Natural killer cell (primary cell): ENCODE measurements around the gene POT1. TPM values are rescaled to one million over a fixed set of nuclear protein-coding genes. Genes with fewer than 3 reads are reported as not detected.

Experiments used
- ATAC-seq, 3 donors: fragments of 150-1000 bp in 2 of 3; fragments of 200-7000 bp in 1 of 3; cut with Tn5 transposase; 1 replicate in 1 of 3; 2 replicates in 2 of 3; pipeline ENCODE4 v1.10.0; 2021; ENCODE audit warnings: mild to moderate bottlenecking in 2 of 3, moderate library complexity in 2 of 3
- DNase-seq, 2 donors: peaks; one replicate each; pipeline versions ENCODE4 v3.0.0 to v3.0.0-alpha.2; 2013 to 2021; ENCODE audit warnings: mixed read lengths in 1 of 2
- H3K27ac ChIP-seq: one replicate; pipeline ENCODE4 v1.5.1; 2013; ENCODE audit warnings: mild to moderate bottlenecking, low read length
- H3K27me3 ChIP-seq: one replicate; pipeline ENCODE4 v1.6.1; 2013; ENCODE audit warnings: low read length; ENCODE audit not compliant: control insufficient read depth, insufficient read depth
- H3K36me3 ChIP-seq: one replicate; pipeline ENCODE4 v1.6.1; 2013; ENCODE audit warnings: low read length; ENCODE audit not compliant: control insufficient read depth, insufficient read depth
- H3K4me1 ChIP-seq: one replicate; pipeline ENCODE4 v1.6.1; 2013; ENCODE audit warnings: low read length; ENCODE audit not compliant: control insufficient read depth, insufficient read depth
- H3K4me3 ChIP-seq: one replicate; pipeline ENCODE4 v1.5.1; 2013; ENCODE audit warnings: low read length
- H3K9me3 ChIP-seq: one replicate; pipeline ENCODE4 v1.6.1; 2013; ENCODE audit warnings: low read length; ENCODE audit not compliant: control insufficient read depth, insufficient read depth
- H3K27ac Mint-ChIP-seq, 2 donors: one replicate each; pipeline ENCODE4 v1.8.0; 2022; ENCODE audit warnings: mild to moderate bottlenecking in 2 of 2, mixed read lengths in 2 of 2, moderate library complexity in 1 of 2
- H3K27me3 Mint-ChIP-seq, 2 donors: one replicate each; pipeline ENCODE4 v1.8.0; 2022; ENCODE audit warnings: low read depth in 2 of 2, mixed read lengths in 2 of 2
- H3K36me3 Mint-ChIP-seq: one replicate; pipeline ENCODE4 v1.8.0; 2022; ENCODE audit warnings: mixed read lengths
- H3K4me1 Mint-ChIP-seq, 2 donors: one replicate each; pipeline ENCODE4 v1.8.0; 2022; ENCODE audit warnings: mixed read lengths in 2 of 2
- H3K4me3 Mint-ChIP-seq: one replicate; pipeline ENCODE4 v1.8.0; 2022; ENCODE audit warnings: mild to moderate bottlenecking, moderate library complexity, mixed read lengths
- H3K9me3 Mint-ChIP-seq, 2 donors: one replicate each; pipeline ENCODE4 v1.8.0; 2022; ENCODE audit warnings: mixed read lengths in 2 of 2
- CTCF ChIP-seq: fragments of 200-600 bp; IDR thresholded peaks from one replicate; pipeline ENCODE4 v1.8.0; 2022; ENCODE audit warnings: antibody characterized with exemption
- WGBS: methylation state at CpG from one replicate; pipeline ENCODE4 v1.1.7; 2013; ENCODE audit warnings: missing lambda C conversion rate; ENCODE audit not compliant: insufficient coverage; 5-methylcytosine and 5-hydroxymethylcytosine counted together
- intact Hi-C: fragments of 100-400 bp; cut with micrococcal nuclease; formaldehyde crosslinking; loops from one replicate; pipeline ENCODE4 v1.14.2; 2022
- total RNA-seq, 4 donors: library from RNA; stranded (reverse); fragments of 120-200 nt in 1 of 4; gene quantifications; one replicate each; pipeline versions ENCODE4 v1.2.3 to v1.2.4, GENCODE V29; 2013 to 2022

Gene POT1
- total RNA-seq, 3 donors from 2014 or later (not counting 1 experiment from before 2014, with no cell fraction given), result 19.7 to 22.0 (median 20.8) TPM

DNA sequence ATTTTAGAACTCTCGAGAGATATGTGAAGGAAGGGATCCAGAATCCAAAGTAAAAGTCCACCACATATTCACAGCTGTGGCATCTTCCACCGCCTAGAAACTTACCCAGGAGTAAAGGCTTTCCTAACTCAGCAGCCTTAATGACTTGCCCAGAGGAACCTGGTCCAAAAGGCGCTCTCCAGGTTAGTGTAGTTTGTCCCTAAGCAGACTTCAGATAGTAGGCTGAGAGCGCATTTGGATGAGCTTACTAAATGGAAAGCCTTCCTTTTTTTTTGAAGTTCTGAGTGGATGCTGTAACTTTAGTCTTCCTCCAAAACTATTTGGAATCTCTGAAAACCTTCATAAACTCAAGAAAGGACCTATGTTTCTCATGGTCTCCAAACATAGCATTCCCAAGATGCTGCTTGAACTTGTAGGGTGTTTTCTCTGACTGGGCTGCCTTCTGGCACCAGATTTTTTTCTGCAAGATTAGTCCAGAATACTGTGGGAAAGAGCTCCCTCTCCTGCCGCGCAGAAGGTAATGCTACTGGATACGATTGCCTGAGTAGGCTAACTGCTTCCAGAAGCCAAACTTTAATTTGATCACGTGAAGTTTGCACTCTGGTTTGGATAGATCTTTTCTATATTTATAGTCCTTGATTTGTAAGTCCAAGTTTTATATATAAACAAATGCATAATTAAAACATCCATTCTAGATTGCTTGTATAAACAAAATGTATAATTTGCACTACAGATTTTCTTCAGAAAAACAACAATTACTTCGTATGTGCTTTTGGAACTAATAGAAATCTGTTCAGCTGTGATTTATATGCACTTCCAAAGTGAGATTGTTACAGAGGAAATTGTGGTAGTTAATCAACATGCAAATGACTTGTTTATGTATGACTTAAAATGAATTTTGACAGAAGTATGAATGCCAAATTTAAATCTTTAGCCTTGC, 144.5 kb downstream of the POT1 start:
- no peak for ATAC-seq
- Mint-ChIP-seq H3K36me3 (no peaks in the 10 kb centered on the region), H3K9me3 (peaks cover 0 to 3% of the 10 kb centered on the region in 2 donors), H3K4me3 (no peak overlapping the region), H3K4me1 (no peaks in the 10 kb centered on the region), H3K27ac (no peak overlapping the region), H3K27me3 (peaks cover 2% of the 10 kb centered on the region in 2 donors)
- TF ChIP-seq CTCF, result no peak
- 48% methylated on average over 6 of the region's 9 CpGs for WGBS
- Histone ChIP-seq H3K4me1 (no peaks in the 10 kb centered on the region), H3K27me3 (no peaks in the 10 kb centered on the region), H3K4me3 (no peak overlapping the region), H3K36me3 (no peaks in the 10 kb centered on the region), H3K9me3 (no peaks in the 10 kb centered on the region), H3K27ac (no peak overlapping the region)
- peak in 1 of 2 donors; percentile 6 for DNase-seq
- intact Hi-C loops, result no loop called here

DNA sequence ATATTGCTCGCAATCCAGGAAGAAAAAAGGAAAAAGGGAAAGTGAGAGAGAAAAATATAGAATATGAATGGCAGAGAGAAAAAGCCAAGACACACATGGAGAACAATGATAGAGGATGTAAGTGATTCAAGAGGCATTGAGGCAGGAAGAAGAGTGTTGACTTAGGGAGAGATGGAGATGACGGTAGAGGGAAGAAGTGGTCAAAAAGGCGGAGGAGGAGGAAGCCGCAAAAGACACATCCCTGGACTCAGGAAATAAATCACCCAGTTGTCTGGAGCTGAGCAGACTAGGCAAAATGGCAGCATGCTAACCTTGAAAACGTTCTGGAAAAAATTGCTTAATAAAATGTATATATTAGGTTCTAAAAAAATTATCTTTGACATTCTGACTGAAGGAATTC, 146.4 kb downstream of the POT1 start:
- no peak overlapping the region for H3K27ac ChIP-seq
- Mint-ChIP-seq H3K36me3 (no peaks in the 10 kb centered on the region), H3K27ac (no peak overlapping the region), H3K4me3 (no peak overlapping the region), H3K27me3 (no peaks in the 10 kb centered on the region), H3K4me1 (no peaks in the 10 kb centered on the region), H3K9me3 (peaks cover 0 to 3% of the 10 kb centered on the region in 2 donors)
- H3K27me3 ChIP-seq, result no peaks in the 10 kb centered on the region
- intact Hi-C loops, result no loop called here
- H3K4me3 ChIP-seq, result no peak overlapping the region
- ATAC-seq, result no peak
- no peaks in the 10 kb centered on the region for H3K4me1 ChIP-seq
- no peak for DNase-seq
- H3K36me3 ChIP-seq, result no peaks in the 10 kb centered on the region
- TF ChIP-seq CTCF, result no peak
- 73% methylated on average over 5 of the region's 5 CpGs for WGBS
- no peaks in the 10 kb centered on the region for H3K9me3 ChIP-seq

DNA sequence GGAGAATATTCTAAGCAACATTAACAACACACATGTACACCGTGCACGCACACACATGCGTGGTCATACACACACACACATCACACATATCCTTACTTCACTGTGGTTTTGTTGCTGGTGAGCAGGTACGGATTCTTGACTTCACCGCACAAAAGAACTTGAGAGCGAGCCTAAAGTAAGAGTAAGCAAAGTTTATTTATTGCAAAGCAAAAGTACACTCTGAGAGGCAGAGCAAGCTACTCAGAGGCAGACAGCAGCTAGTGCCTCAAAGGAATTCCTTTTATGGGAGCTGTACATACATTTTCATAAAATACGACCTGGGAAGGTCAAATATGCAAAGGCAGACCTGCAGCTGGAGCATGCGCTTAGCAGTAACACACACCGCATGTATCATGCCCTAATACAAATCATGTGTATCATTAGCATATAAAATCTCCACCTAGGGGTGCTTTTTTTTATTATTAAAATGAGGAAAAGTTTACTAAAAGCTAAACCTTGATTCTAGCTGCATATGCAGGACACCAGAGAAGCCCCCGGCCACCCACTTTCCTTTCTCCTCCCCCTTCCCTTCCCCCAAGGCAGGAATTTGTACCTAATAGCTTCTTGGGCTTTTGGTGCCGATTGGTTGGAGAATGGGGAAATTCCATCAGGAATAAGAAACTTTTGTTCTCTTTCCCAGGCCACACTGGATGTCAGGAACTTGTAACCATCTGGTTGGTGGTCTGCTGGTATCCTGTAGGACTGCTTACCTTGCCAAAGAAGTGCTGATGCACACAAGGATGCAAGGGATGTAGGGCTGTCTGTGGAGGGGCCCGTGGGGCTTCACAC, 147.5 kb downstream of the POT1 start:
- Mint-ChIP-seq H3K36me3 (no peaks in the 10 kb centered on the region), H3K4me1 (no peaks in the 10 kb centered on the region), H3K9me3 (peaks cover 0 to 2% of the 10 kb centered on the region in 2 donors), H3K27ac (no peak overlapping the region), H3K4me3 (no peak overlapping the region), H3K27me3 (peaks cover 0 to 4% of the 10 kb centered on the region in 2 donors)
- ATAC-seq (no peak), DNase-seq (no peak)
- H3K9me3 ChIP-seq, result no peaks in the 10 kb centered on the region
- no peaks in the 10 kb centered on the region for H3K27me3 ChIP-seq
- H3K4me3 ChIP-seq, result no peak overlapping the region
- WGBS, result 91% methylated on average over 7 of the region's 12 CpGs
- no peaks in the 10 kb centered on the region for H3K36me3 ChIP-seq
- TF ChIP-seq CTCF, result no peak
- H3K27ac ChIP-seq, result no peak overlapping the region
- no peaks in the 10 kb centered on the region for H3K4me1 ChIP-seq
- intact Hi-C loops, result no loop called here
